ENCODE results near the gene OAF. TPM values are rescaled to one million over a fixed set of nuclear protein-coding genes. Genes with fewer than 3 reads are reported as not detected.
"Not testable (repeated sequence)": the region's sequence is repeated elsewhere in the genome, so short reads cannot be mapped to it uniquely, and the experiment has no call there.

The OAF gene
- total RNA-seq, 1 donor from 2014 or later = 34.9 TPM

- DNase-seq (ENCODE audit: low spot score) = no peak
Observed at GRCh38 chr11:120270386-120270785, 59.6 kb downstream of the OAF start.

DNA sequence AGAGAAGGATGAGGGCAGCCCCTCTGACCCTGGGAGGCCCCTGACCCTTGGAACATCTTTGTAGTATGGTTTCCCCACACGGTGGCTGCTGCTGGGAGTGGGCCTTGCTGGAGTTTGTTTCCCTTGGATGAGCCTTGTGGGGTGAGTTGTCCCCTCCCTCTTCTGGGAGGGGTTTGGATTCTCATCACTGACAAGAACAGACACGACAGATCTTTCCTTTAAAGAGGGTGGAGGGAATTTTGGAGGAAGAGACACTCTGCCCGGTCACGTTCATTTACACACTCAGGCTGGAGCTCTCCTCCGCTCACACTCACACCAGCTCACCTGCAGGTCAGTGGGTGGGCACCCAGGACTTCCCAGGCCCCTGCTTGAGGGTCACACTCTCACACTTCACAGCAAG, 60.8 kb downstream of the OAF start:
- no peak for DNase-seq (ENCODE audit: low spot score)

GRCh38 chr11:120272303-120272702, 61.5 kb downstream of the OAF start:
- no peak for DNase-seq (ENCODE audit: low spot score)

- no peak for DNase-seq (ENCODE audit: low spot score)
Observed at GRCh38 chr11:120273432-120273831, 62.6 kb downstream of the OAF start.

GRCh38 chr11:120273956-120274355, 63.1 kb downstream of the OAF start:
- DNase-seq (ENCODE audit: low spot score) = not testable (repeated sequence)

DNA sequence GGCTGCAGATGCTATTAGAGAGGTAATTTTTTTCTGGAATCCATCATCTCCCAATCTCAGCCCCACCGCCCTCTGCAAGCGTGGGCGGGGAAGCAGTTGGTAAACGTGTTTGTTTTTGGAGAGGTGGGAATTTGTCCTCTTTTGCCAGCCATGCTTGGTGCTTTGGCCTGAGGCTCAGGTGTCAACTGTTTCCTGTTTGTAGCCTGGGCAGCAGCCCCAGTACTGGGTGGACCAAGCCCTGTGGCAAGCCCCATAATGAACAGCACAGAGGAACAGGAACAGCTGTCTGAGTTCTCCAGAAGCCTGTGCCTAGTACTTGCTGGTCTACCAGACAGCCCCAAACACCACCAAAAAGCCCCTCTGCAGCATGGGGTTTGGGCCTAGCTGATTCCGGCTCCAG, 68.7 kb downstream of the OAF start:
- no peak for DNase-seq (ENCODE audit: low spot score)

Other genes starting within 250 kb of the OAF start
- 192 TPM for gene TRIM29, start 72.9 kb upstream of the OAF start, total RNA-seq
- gene POU2F3, start 29.1 kb downstream of the OAF start, total RNA-seq = 7.6 TPM
- 5.6 TPM for gene TLCD5, start 114.3 kb downstream of the OAF start, total RNA-seq
- 163 TPM for gene ARHGEF12, start 125.4 kb downstream of the OAF start, total RNA-seq